Astrocyte of the cerebellum (primary cell): Measurements from ENCODE around the gene PILRB.

Experiments used
- DNase-seq: peaks from one replicate; pipeline ENCODE4 v3.0.0-alpha.2; 2011; ENCODE audit warnings: low read depth
- H3K4me3 ChIP-seq: 2 replicates; pipeline ENCODE4 v1.5.1; 2011; ENCODE audit warnings: mild to moderate bottlenecking, low read depth, low read length, moderate library complexity
- in situ Hi-C: cut with HindIII; loops from 2 replicates; pipeline ENCODE4 v1.10.0; 2017; ENCODE audit warnings: low sequenced_read_pairs
- TF ChIP-seq, protein P1 (sequence below): IDR thresholded peaks from 2 replicates; pipeline ENCODE4 v1.5.1; 2012; ENCODE audit warnings: low read length, low read depth, moderate library complexity, mild to moderate bottlenecking; ENCODE audit errors: missing control alignments

The PILRB gene

GRCh38 chr7:100369105-100369504, 11.2 kb downstream of the PILRB start:
- DNase-seq = no peak
- in situ Hi-C loops = no loop called here
- no peak overlapping the region for H3K4me3 ChIP-seq
- TF ChIP-seq, protein P1, sequence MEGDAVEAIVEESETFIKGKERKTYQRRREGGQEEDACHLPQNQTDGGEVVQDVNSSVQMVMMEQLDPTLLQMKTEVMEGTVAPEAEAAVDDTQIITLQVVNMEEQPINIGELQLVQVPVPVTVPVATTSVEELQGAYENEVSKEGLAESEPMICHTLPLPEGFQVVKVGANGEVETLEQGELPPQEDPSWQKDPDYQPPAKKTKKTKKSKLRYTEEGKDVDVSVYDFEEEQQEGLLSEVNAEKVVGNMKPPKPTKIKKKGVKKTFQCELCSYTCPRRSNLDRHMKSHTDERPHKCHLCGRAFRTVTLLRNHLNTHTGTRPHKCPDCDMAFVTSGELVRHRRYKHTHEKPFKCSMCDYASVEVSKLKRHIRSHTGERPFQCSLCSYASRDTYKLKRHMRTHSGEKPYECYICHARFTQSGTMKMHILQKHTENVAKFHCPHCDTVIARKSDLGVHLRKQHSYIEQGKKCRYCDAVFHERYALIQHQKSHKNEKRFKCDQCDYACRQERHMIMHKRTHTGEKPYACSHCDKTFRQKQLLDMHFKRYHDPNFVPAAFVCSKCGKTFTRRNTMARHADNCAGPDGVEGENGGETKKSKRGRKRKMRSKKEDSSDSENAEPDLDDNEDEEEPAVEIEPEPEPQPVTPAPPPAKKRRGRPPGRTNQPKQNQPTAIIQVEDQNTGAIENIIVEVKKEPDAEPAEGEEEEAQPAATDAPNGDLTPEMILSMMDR = no peak

DNA sequence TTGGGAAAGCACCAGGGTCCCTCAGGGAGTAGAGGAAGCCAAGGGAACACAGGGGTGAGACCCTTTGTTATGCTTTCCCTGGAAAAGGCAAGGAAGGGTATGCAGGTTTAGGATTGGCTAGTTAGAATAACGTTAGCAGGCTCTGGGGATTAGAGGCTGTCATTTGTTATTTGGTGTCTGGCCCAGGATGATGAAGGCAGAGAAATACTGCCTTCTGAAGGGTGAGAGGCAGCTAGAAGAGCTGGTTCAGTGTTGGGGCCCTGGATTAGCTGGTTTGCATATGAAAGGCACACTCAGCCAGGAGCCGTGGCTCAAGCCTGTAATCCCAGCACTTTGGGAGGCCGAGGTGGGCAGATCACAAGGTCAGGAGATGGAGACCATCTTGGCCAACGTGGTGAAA, 12.4 kb downstream of the PILRB start:
- H3K4me3 ChIP-seq = no peak overlapping the region
- in situ Hi-C loops = no loop called here
- no peak for DNase-seq
- TF ChIP-seq, protein P1 = no peak

GRCh38 chr7:100370746-100371145, 12.8 kb downstream of the PILRB start:
- TF ChIP-seq, protein P1 = no peak
- in situ Hi-C loops = no loop called here
- H3K4me3 ChIP-seq = no peak overlapping the region
- no peak for DNase-seq

DNA sequence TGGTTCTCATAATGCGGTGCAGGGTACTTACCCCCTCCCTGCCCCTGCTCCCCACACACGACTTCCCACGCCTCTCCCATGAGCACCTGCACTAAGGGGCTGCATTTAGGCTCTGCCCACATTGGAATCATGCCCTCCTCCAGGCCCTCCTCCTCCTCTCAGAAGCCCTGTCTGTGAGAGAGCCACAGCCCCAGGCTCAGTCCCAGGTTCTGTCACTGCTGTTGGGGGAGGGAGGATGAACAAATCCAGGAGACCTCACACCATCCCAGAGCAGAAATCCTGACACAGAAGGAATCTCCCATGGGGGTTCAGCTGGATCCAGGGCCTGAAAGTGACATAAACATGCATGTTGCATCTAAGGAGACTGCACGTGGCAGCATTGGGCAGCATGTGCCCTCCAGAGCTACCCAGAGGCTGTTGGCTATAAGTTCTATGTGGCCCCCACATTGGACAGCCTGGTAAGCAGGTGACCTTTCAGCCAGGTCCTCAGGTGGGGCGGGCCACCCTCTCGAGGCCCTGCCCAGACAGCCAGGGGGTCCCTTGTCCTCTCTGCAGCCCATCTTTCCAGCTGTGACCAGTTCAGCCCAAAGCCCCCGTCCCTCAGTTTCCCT, 13.7 kb downstream of the PILRB start:
- TF ChIP-seq, protein P1 = no peak
- H3K4me3 ChIP-seq = no peak overlapping the region
- in situ Hi-C loops = no loop called here
- DNase-seq = no peak

DNA sequence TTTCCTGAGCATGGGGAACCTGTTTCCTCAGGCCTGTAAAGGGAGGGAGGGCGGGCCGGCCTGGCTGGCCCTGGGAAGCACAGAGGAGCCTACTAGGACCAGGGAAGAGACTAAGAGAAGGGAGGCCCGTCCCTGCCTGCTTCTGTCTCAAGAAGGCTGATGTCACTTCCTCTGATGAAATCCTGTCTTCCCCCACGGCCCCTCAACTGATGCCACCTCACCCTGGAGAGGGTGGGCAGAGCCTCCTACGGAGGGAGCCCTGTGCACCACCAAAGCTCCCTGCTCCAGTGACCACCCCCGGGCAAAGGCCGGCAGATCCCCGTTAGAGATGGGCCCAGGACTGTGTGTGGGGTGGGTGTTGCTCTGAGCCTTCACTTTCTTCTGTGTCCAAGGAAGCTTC, 14.3 kb downstream of the PILRB start:
- H3K4me3 ChIP-seq = no peak overlapping the region
- no peak for DNase-seq
- TF ChIP-seq, protein P1 = no peak
- in situ Hi-C loops = no loop called here

DNA sequence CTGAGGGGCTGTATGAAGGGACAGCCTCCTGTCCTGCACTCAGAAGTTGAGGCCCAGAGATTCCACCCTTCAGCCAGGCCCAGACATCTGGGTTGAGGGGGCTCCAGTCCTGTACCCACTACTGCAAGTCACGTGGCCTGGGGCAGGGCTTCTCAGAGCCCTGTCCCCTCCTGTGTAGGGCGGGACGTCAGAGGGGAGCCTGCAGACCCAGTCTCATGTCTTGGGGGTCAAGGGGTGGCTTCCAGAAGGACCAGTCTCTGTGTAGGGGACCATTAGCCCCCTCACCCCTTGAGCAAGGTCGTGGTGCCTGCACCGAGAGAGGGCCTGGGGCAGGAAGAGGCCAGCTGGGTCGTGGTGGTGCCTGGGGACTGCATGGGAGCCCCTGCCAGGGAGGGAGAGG, 14.8 kb downstream of the PILRB start:
- no peak overlapping the region for H3K4me3 ChIP-seq
- DNase-seq = no peak
- TF ChIP-seq, protein P1 = no peak
- in situ Hi-C loops = no loop called here
